Omental fat pad (tissue), 4 donors: Measurements from ENCODE around the gene MR1. TPM values are rescaled to one million over a fixed set of nuclear protein-coding genes. Genes with fewer than 3 reads are reported as not detected.
"Not testable (repeated sequence)": the region's sequence is repeated elsewhere in the genome, so short reads cannot be mapped to it uniquely, and the experiment has no call there.

ENCODE experiments used
- ATAC-seq: fragments of 150-250 bp; one replicate; pipeline ENCODE4 v1.9.1; 2016; ENCODE audit warnings: mild to moderate bottlenecking, moderate library complexity; ENCODE audit not compliant: low FRiP score
- DNase-seq: peaks from one replicate; pipeline ENCODE4 v3.0.0-alpha.2; 2019; ENCODE audit warnings: low spot score
- total RNA-seq, 4 donors: library from RNA; depleted of rRNA; stranded (reverse); fragments of >200 nt; gene quantifications; one replicate each; pipeline ENCODE4 v1.1.0, GENCODE V29; 2016
- TF ChIP-seq, protein P1 (sequence below), 3 donors: fragments of 450-650 bp; IDR thresholded peaks; one replicate each; pipeline ENCODE4 v1.5.1; 2016 to 2017; ENCODE audit warnings: antibody characterized with exemption in 3 of 3, mild to moderate bottlenecking in 3 of 3, moderate library complexity in 2 of 3

The MR1 gene
- total RNA-seq, 4 donors from 2014 or later: 12.5 to 16.2 (median 13.1) TPM

- TF ChIP-seq, protein P1, sequence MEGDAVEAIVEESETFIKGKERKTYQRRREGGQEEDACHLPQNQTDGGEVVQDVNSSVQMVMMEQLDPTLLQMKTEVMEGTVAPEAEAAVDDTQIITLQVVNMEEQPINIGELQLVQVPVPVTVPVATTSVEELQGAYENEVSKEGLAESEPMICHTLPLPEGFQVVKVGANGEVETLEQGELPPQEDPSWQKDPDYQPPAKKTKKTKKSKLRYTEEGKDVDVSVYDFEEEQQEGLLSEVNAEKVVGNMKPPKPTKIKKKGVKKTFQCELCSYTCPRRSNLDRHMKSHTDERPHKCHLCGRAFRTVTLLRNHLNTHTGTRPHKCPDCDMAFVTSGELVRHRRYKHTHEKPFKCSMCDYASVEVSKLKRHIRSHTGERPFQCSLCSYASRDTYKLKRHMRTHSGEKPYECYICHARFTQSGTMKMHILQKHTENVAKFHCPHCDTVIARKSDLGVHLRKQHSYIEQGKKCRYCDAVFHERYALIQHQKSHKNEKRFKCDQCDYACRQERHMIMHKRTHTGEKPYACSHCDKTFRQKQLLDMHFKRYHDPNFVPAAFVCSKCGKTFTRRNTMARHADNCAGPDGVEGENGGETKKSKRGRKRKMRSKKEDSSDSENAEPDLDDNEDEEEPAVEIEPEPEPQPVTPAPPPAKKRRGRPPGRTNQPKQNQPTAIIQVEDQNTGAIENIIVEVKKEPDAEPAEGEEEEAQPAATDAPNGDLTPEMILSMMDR (IDR thresholded peaks at IDR 0.05): no peak
- DNase-seq: no peak
- no peak for ATAC-seq
Measured at GRCh38 chr1:181040284-181040865, 6.6 kb downstream of the MR1 start.

DNA sequence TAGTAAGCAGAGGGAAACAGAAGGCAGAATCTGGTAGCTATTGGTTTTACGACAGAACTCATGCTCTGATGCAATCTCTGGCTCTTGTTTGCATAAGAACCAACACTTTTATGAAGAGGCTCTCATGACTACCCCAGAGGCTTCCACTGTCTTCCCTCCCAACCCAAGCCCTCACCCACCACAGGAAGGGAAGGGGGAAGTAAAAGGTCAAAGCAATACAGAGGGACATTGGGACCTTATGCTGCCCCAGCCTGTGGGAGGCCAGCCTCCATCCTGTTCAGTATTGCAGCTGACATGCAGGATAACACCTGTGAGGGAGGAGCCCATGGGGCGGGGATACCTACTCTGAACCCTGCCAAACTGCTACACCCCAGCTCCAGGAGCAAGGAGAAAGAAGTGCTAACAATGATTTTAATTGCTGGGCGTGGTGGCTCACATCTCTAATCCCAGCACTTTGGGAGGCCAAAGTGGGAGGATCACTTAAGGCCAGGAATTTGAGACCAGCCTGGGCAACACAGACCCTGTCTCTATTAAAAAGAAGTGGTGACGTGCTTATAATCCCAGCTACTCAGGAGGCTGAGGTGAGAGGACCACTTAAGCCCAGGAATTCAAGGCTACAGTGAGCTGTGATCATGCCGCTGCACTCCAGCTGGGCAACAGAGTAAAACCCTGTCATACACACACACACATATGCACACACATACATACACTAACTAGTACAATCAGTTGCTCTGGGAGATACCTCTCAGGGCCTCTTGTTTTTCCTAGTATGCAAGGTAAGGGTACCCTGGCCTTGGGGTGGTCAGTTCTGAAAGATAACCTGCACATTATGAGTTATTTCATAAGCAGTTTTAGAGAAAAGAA, 9.5 kb downstream of the MR1 start:
- TF ChIP-seq, protein P1 (IDR thresholded peaks at IDR 0.05): no peak
- DNase-seq (no peak), ATAC-seq (no peak)

DNA sequence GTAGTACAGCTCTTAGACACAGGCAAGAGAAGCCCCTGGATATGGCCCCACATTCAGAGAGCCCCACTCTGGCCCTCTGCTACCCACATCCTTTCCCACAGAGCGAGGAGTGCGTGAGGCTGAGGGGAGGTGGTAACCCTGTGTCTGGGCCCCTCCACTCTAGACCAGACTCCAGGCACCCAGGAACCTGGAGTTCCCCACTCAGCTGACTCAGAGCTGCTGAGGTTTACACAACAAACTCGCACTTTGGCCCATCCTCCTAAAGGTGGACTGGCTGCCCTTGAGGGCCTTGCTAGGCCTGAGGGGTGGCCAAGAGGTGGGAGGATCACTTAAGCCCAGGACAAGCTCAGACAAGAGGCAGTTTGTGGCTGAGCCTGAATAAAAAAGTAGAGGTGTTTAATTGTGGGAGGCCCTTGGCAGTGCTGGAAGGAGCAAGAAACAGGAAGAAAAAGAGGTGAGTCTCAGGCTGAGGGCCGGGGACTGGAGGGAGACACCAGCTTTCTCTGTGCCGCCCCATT, 10.7 kb downstream of the MR1 start:
- DNase-seq: no peak
- TF ChIP-seq, protein P1 (IDR thresholded peaks at IDR 0.05): no peak
- no peak for ATAC-seq

- not testable (repeated sequence) for ATAC-seq, DNase-seq
Measured at GRCh38 chr1:181045946-181046345, 12.2 kb downstream of the MR1 start.

DNA sequence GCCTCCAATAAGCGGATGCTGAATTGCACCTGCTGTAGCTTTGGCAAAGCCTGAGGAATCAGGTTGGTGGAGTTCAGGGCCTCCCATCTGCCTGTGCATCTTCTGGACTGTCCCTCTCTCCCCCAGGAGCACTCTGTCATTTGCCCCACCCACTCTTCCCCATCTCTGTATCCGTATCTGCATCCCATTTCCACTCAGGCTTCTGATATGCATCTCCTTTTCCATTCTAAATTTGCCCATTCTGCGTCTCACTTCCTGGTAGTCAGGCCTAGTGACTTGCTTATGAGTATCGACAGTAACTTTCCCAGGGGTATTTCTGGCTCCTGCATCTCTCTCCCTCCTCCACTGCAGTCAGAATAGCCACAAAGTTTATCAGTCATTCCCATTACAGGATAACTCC, 15.6 kb downstream of the MR1 start:
- no peak for DNase-seq
- TF ChIP-seq, protein P1 (IDR thresholded peaks at IDR 0.05): no peak
- ATAC-seq: no peak

- TF ChIP-seq, protein P1 (IDR thresholded peaks at IDR 0.05): no peak
- ATAC-seq (no peak), DNase-seq (no peak)
Measured at GRCh38 chr1:181050922-181051321, 17.1 kb downstream of the MR1 start.

DNA sequence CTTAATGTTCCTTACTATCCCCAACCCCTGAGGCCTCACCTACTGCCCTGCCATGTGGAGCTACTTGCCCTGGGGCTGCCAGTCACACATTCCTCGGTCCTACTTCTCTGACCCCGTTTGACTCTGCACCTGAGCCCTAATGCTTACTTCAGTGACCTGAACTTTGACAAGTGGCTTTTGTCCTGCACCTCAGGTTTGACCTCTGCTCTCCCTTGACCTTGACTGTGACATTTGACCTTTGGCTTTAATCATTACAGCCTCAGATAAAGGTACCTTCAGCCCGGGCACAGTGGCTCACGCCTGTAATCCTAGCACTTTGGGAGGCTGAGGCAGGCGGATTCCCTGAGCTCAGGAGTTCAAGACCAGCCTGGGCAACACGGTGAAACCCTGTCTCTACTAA, 22.8 kb downstream of the MR1 start:
- ATAC-seq: no peak
- TF ChIP-seq, protein P1 (IDR thresholded peaks at IDR 0.05): no peak
- no peak for DNase-seq
